ENCODE results near the gene PSMA7.

PSMA7 gene

GRCh38 chr20:62096421-62097380, 46.5 kb downstream of the PSMA7 start:
- no peak for TF ChIP-seq CTCF (conservative IDR thresholded peaks at IDR 0.05; ENCODE audit: low read length)
- H3K4me3 ChIP-seq (ENCODE audit: low read length): no peak overlapping the region
- DNase-seq (ENCODE audit: low read depth): no peak

- no peak for TF ChIP-seq CTCF (conservative IDR thresholded peaks at IDR 0.05; ENCODE audit: low read length)
- DNase-seq (ENCODE audit: low read depth): no peak
- no peak overlapping the region for H3K4me3 ChIP-seq (ENCODE audit: low read length)
Measured at GRCh38 chr20:62089393-62089792, 53.8 kb downstream of the PSMA7 start.

- TF ChIP-seq CTCF (conservative IDR thresholded peaks at IDR 0.05; ENCODE audit: low read length): no peak
- peak; percentile 63 for DNase-seq (ENCODE audit: low read depth)
- H3K4me3 ChIP-seq (ENCODE audit: low read length): no peak overlapping the region
Measured at GRCh38 chr20:62088258-62089127, 54.7 kb downstream of the PSMA7 start.

- H3K4me3 ChIP-seq (ENCODE audit: low read length): no peak overlapping the region
- TF ChIP-seq CTCF (conservative IDR thresholded peaks at IDR 0.05; ENCODE audit: low read length): no peak
- DNase-seq (ENCODE audit: low read depth): no peak
Measured at GRCh38 chr20:62087632-62088031, 55.6 kb downstream of the PSMA7 start.

GRCh38 chr20:62087227-62087626, 56.0 kb downstream of the PSMA7 start:
- DNase-seq (ENCODE audit: low read depth): no peak
- TF ChIP-seq CTCF (conservative IDR thresholded peaks at IDR 0.05; ENCODE audit: low read length): no peak
- no peak overlapping the region for H3K4me3 ChIP-seq (ENCODE audit: low read length)
